HepG2 (cell line): ENCODE results near the gene HES1. TPM values are rescaled to one million over a fixed set of nuclear protein-coding genes. Genes with fewer than 3 reads are reported as not detected.

Source experiments
- ATAC-seq: fragments of 200-7000 bp; cut with Tn5 transposase; 3 replicates; pipeline ENCODE4 v1.9.1; 2020; ENCODE audit warnings: mild to moderate bottlenecking, moderate library complexity
- BruUV-seq: library from RNA; stranded (reverse); fragments of 400-500 nt; replicated peaks from 2 replicates; lab custom pipeline; 2021; lab: Mats Ljungman, UMichigan
- CTCF ChIA-PET: fragments of 300-600 bp; formaldehyde crosslinking; extraction: SDS; loops from one replicate; lab custom pipeline; 2021; ENCODE audit warnings: low total read pairs, inconsistent platforms, low intra/inter-chr PET ratio; lab: Yijun Ruan, JAX
- POLR2A ChIA-PET: fragments of 350-600 bp; sonication (Branson Sonifier 250); formaldehyde crosslinking; loops from one replicate; lab custom pipeline; 2020; ENCODE audit warnings: antibody characterized with exemption, inconsistent platforms; lab: Yijun Ruan, JAX
- DNase-seq: peaks from one replicate; pipeline ENCODE4 v3.0.0-alpha.2; 2015; ENCODE audit warnings: low spot score
- FAIRE-seq: peaks from 3 replicates; lab custom pipeline; 2011; peaks lifted over from hg19 to GRCh38; lab: Jason Lieb, UNC
- H2AFZ ChIP-seq: one replicate; pipeline ENCODE4 v1.6.1; 2011; ENCODE audit warnings: low read length, inconsistent platforms
- H3K27ac ChIP-seq: fragments of 300-600 bp; 3 replicates; pipeline ENCODE4 v1.8.0; 2011; ENCODE audit warnings: mixed run types, mild to moderate bottlenecking, mixed read lengths, low read length, inconsistent platforms; ENCODE audit not compliant: insufficient read depth; ENCODE audit errors: extremely low read length
- H3K27me3 ChIP-seq, 2 experiments: fragments of 200-600 bp in 1 of 2; 2 replicates in 1 of 2; 3 replicates in 1 of 2; pipeline versions ENCODE4 v1.6.0 to v1.8.0; 2011; ENCODE audit warnings: low read length in 2 of 2, mild to moderate bottlenecking in 2 of 2, moderate library complexity in 2 of 2, inconsistent platforms in 1 of 2; ENCODE audit not compliant: insufficient read depth in 2 of 2, control insufficient read depth in 1 of 2
- H3K36me3 ChIP-seq, 2 experiments: fragments of 200-600 bp in 1 of 2; replicated peaks in 1 of 2; 2 replicates in 1 of 2; 3 replicates in 1 of 2; pipeline versions ENCODE4 v1.5.1 to v1.8.0; 2011; ENCODE audit warnings: low read length in 2 of 2, inconsistent platforms in 1 of 2; ENCODE audit not compliant: insufficient read depth in 2 of 2, control insufficient read depth in 1 of 2
- H3K4me1 ChIP-seq: 2 replicates; pipeline ENCODE4 v1.5.1; 2012; ENCODE audit warnings: low read length, inconsistent platforms; ENCODE audit not compliant: insufficient read depth
- H3K4me2 ChIP-seq: 2 replicates; pipeline ENCODE4 v1.6.0; 2011; ENCODE audit warnings: low read depth, low read length, inconsistent platforms
- H3K4me3 ChIP-seq, 3 experiments: fragments of 200-600 bp in 1 of 3; sonication (generic), shearing (Covaris generic) in 1 of 3; replicated peaks in 1 of 3; 2 replicates each; pipeline ENCODE4 v1.5.1; 2011 to 2016; ENCODE audit warnings: low read length in 3 of 3, inconsistent platforms in 2 of 3, low read depth in 2 of 3, mild to moderate bottlenecking in 2 of 3, control low read depth in 1 of 3, mixed read lengths in 1 of 3; ENCODE audit not compliant: insufficient read depth in 1 of 3
- H3K79me2 ChIP-seq: one replicate; pipeline ENCODE4 v1.6.1; 2011; ENCODE audit warnings: low read length, inconsistent platforms; ENCODE audit not compliant: insufficient read depth
- H3K9ac ChIP-seq: 2 replicates; pipeline ENCODE4 v1.6.0; 2011; ENCODE audit warnings: mild to moderate bottlenecking, low read depth, low read length, inconsistent platforms; ENCODE audit not compliant: insufficient read depth
- H3K9me3 ChIP-seq: 2 replicates; pipeline ENCODE4 v1.5.1; 2012; ENCODE audit warnings: mild to moderate bottlenecking, low read length
- H4K20me1 ChIP-seq: 2 replicates; pipeline ENCODE4 v1.6.0; 2011; ENCODE audit warnings: inconsistent platforms, mild to moderate bottlenecking, low read length, moderate library complexity; ENCODE audit not compliant: insufficient read depth
- MED13 ChIP-seq: sonication (generic); formaldehyde crosslinking; IDR thresholded peaks from 2 replicates; pipeline ENCODE4 v1.5.0; 2020; ENCODE audit warnings: missing genetic modification reagents
- MLLT10 ChIP-seq: sonication (generic); formaldehyde crosslinking; IDR thresholded peaks from 2 replicates; pipeline ENCODE4 v1.4.0; 2020; ENCODE audit warnings: missing genetic modification reagents
- MTA1 ChIP-seq: sonication (generic); formaldehyde crosslinking; IDR thresholded peaks from 2 replicates; pipeline ENCODE4 v1.4.0; 2020; ENCODE audit warnings: missing genetic modification reagents, mild to moderate bottlenecking, borderline replicate concordance
- MYNN ChIP-seq: sonication (generic); formaldehyde crosslinking; IDR thresholded peaks from 2 replicates; pipeline ENCODE4 v1.4.0; 2020; ENCODE audit warnings: mild to moderate bottlenecking, low read depth, missing genetic modification reagents
- POLR2A ChIP-seq, 2 experiments: IDR thresholded peaks; 2 replicates each; pipeline ENCODE4 v1.6.1; 2011; ENCODE audit warnings: low read depth in 2 of 2, low read length in 2 of 2, mild to moderate bottlenecking in 1 of 2, moderate library complexity in 1 of 2; ENCODE audit not compliant: insufficient read depth in 1 of 2
- RAD21 ChIP-seq: fragments of 450-650 bp; formaldehyde crosslinking; IDR thresholded peaks from 2 replicates; pipeline ENCODE4 v1.5.0; 2020; ENCODE audit warnings: mild to moderate bottlenecking
- SAFB2 ChIP-seq: sonication (generic); formaldehyde crosslinking; IDR thresholded peaks from 2 replicates; pipeline ENCODE4 v1.5.1; 2020; ENCODE audit warnings: missing genetic modification reagents, low read depth, mild to moderate bottlenecking, borderline replicate concordance
- SIX1 ChIP-seq: sonication (generic); formaldehyde crosslinking; IDR thresholded peaks from 2 replicates; pipeline ENCODE4 v1.4.0; 2020; ENCODE audit warnings: missing genetic modification reagents, borderline replicate concordance
- SP5 ChIP-seq: IDR thresholded peaks from 2 replicates; pipeline ENCODE4 v1.6.1; 2016; ENCODE audit warnings: low read depth, borderline replicate concordance
- TBL1XR1 ChIP-seq: fragments of 150-350 bp; IDR thresholded peaks from 2 replicates; pipeline ENCODE4 v1.6.1; 2014; ENCODE audit warnings: borderline replicate concordance, low read length; ENCODE audit not compliant: partially characterized antibody
- TCF7 ChIP-seq: sonication (generic); IDR thresholded peaks from 2 replicates; pipeline ENCODE4 v1.6.1; 2016; ENCODE audit warnings: antibody characterized with exemption, low read depth
- ZFP1 ChIP-seq: IDR thresholded peaks from 2 replicates; pipeline ENCODE4 v1.6.1; 2016
- ZFP36L1 ChIP-seq: sonication (generic); formaldehyde crosslinking; IDR thresholded peaks from 2 replicates; pipeline ENCODE4 v1.8.0; 2022; ENCODE audit warnings: mild to moderate bottlenecking, missing genetic modification reagents, moderate library complexity
- ZNF615 ChIP-seq: sonication (generic); formaldehyde crosslinking; IDR thresholded peaks from 2 replicates; pipeline ENCODE4 v1.5.0; 2020; ENCODE audit warnings: mild to moderate bottlenecking, missing genetic modification reagents, borderline replicate concordance
- ZNF703 ChIP-seq: sonication (generic); formaldehyde crosslinking; IDR thresholded peaks from 2 replicates; pipeline ENCODE4 v1.5.1; 2020; ENCODE audit warnings: missing genetic modification reagents, mild to moderate bottlenecking, moderate library complexity, borderline replicate concordance
- ZNF766 ChIP-seq: sonication (generic); formaldehyde crosslinking; IDR thresholded peaks from 2 replicates; pipeline ENCODE4 v1.5.0; 2020; ENCODE audit warnings: missing genetic modification reagents, borderline replicate concordance
- WGBS: methylation state at CpG from one replicate; pipeline ENCODE4 v1.1.6; 2017; ENCODE audit warnings: low lambda C conversion rate; 5-methylcytosine and 5-hydroxymethylcytosine counted together
- in situ Hi-C: cut with HindIII; loops from 2 replicates; pipeline ENCODE4 v1.10.0; 2017; ENCODE audit warnings: low pct_unique_long_range_greater_than_20kb; ENCODE audit not compliant: extremely low pct_ligation_motif_present
- intact Hi-C: fragments of 100-400 bp; cut with micrococcal nuclease; formaldehyde crosslinking; loops from one replicate; pipeline ENCODE4 v1.10.0; 2022; ENCODE audit not compliant: unreplicated experiment
- polyA plus RNA-seq, 8 experiments: library from polyadenylated mRNA; depleted of rRNA in 3 of 8; stranded (reverse) in 7 of 8; unstranded in 1 of 8; fragments of >200 nt; fragmentation: Illumina TruSeq in 4 of 8; extraction: Trizol in 4 of 8; gene quantifications; 2 replicates each; pipeline versions ENCODE4 v1.2.1 to v1.2.3, GENCODE V29; 2011 to 2016; ENCODE audit warnings: low read depth in 4 of 8, missing spikeins in 1 of 8, mixed read lengths in 1 of 8; ENCODE audit not compliant: insufficient read depth in 1 of 8
- total RNA-seq, 5 experiments: library from RNA; depleted of rRNA; stranded (reverse); fragments of >200 nt; fragmentation: Illumina TruSeq; extraction: Trizol; gene quantifications; 2 replicates each; pipeline ENCODE4 v1.2.3, GENCODE V29; 2016; ENCODE audit warnings: low read depth in 1 of 5
- TF ChIP-seq, protein P1 (sequence below): sonication (generic); formaldehyde crosslinking; IDR thresholded peaks from 2 replicates; pipeline ENCODE4 v1.4.0; 2020; ENCODE audit warnings: missing genetic modification reagents, borderline replicate concordance
- TF ChIP-seq, protein P2 (sequence below): sonication (generic); formaldehyde crosslinking; IDR thresholded peaks from 2 replicates; pipeline ENCODE4 v1.5.1; 2020; ENCODE audit warnings: mild to moderate bottlenecking, missing genetic modification reagents, borderline replicate concordance

Gene HES1
- total and polyA plus RNA-seq, 2 of the 13 experiments (the other 11 are each of a cell fraction or from before 2014, with no cell fraction given): 15.4 to 19.8 TPM

- Histone ChIP-seq H3K27ac (peak overlapping the region; percentile 85), H3K36me3 (no peaks in the 10 kb centered on the region), H3K9me3 (no peaks in the 10 kb centered on the region), H3K4me1 (peaks cover 54% of the 10 kb centered on the region), H3K4me3 (peak overlapping the region; percentile 65 to 71 (median 70)), H3K9ac (peak overlapping the region; percentile 89), H3K4me2 (peak overlapping the region; percentile 87), H3K27me3 (no peaks in the 10 kb centered on the region), H4K20me1 (no peaks in the 10 kb centered on the region), H2AFZ (no peak overlapping the region), H3K79me2 (peaks cover 5% of the 10 kb centered on the region)
- intact Hi-C loops: loop anchor here (2.0 to 10.0 kb wide), 4 partner anchors 16 to 536 kb away; partner anchors contain the start of gene OPA1
- ATAC-seq (peak; percentile 20), DNase-seq (peak; percentile 94), FAIRE-seq (peak; percentile 93)
- in situ Hi-C loops: loop anchor here (10.0 kb wide), 1 partner anchor 56 kb away; no protein-coding TSS in a partner anchor
- POLR2A ChIA-PET: interaction anchor here (0.7 to 11.5 kb wide), 23 partner anchors 8 to 419 kb away, joined by 3 to 128 read pairs (median 9); no protein-coding TSS in a partner anchor
- WGBS: 1% methylated on average over 19 of the region's 19 CpGs
- CTCF ChIA-PET: no interaction called here
- TSS peak; percentile 81 for BruUV-seq
- TF ChIP-seq ZFP1: 0 out of 2 replicates have a peak, but pooled peaks have one; percentile 29
- TF ChIP-seq, protein P1, sequence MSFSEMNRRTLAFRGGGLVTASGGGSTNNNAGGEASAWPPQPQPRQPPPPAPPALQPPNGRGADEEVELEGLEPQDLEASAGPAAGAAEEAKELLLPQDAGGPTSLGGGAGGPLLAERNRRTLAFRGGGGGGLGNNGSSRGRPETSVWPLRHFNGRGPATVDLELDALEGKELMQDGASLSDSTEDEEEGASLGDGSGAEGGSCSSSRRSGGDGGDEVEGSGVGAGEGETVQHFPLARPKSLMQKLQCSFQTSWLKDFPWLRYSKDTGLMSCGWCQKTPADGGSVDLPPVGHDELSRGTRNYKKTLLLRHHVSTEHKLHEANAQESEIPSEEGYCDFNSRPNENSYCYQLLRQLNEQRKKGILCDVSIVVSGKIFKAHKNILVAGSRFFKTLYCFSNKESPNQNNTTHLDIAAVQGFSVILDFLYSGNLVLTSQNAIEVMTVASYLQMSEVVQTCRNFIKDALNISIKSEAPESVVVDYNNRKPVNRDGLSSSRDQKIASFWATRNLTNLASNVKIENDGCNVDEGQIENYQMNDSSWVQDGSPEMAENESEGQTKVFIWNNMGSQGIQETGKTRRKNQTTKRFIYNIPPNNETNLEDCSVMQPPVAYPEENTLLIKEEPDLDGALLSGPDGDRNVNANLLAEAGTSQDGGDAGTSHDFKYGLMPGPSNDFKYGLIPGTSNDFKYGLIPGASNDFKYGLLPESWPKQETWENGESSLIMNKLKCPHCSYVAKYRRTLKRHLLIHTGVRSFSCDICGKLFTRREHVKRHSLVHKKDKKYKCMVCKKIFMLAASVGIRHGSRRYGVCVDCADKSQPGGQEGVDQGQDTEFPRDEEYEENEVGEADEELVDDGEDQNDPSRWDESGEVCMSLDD (CRISPR knock-in tag): no peak
- TF ChIP-seq, protein P2, sequence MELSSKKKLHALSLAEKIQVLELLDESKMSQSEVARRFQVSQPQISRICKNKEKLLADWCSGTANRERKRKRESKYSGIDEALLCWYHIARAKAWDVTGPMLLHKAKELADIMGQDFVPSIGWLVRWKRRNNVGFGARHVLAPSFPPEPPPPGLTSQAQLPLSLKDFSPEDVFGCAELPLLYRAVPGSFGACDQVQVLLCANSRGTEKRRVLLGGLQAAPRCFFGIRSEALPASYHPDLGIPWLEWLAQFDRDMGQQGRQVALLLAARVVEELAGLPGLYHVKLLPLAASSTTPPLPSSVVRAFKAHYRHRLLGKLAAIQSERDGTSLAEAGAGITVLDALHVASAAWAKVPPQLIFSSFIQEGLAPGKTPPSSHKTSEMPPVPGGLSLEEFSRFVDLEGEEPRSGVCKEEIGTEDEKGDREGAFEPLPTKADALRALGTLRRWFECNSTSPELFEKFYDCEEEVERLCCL (CRISPR knock-in tag): no peak
- no peak for TF ChIP-seq MLLT10
- no peak for TF ChIP-seq ZNF703 (CRISPR knock-in tag)
- TF ChIP-seq SAFB2: no peak
- TF ChIP-seq POLR2A (IDR thresholded peaks at IDR 0.05; ENCODE audit: insufficient read depth in 1 of 2, low read depth in 2 of 2, low read length in 2 of 2): peak; percentile 47 to 50; a peak in 3 of 4 replicates
- TF ChIP-seq MED13 (CRISPR knock-in tag): peak; percentile 44; the same call in 1 of the 2 replicates
- TF ChIP-seq SIX1 (CRISPR knock-in tag): peak; percentile 31; the same call in 1 of the 2 replicates
- no peak for TF ChIP-seq MYNN (CRISPR knock-in tag)
- TF ChIP-seq ZFP36L1: peak; percentile 48; the same call in 1 of the 2 replicates
- TF ChIP-seq SP5 (CRISPR knock-in tag): peak; percentile 96
- TF ChIP-seq TCF7: peak; percentile 69
- TF ChIP-seq RAD21 (CRISPR knock-in tag): 0 out of 2 replicates have a peak, but pooled peaks have one; percentile 6
- TF ChIP-seq ZNF615: no peak
- peak; percentile 58 for TF ChIP-seq TBL1XR1
- 0 out of 2 replicates have a peak, but pooled peaks have one; percentile 43 for TF ChIP-seq MTA1 (CRISPR knock-in tag)
- TF ChIP-seq ZNF766 (CRISPR knock-in tag): no peak
Measured at GRCh38 chr3:194130807-194131589, 5.0 kb upstream of the HES1 start.
